Inferior parietal cortex (tissue), 1 donor: ENCODE data around the gene RAC3.
A peak's percentile ranks its signal among the peaks of the same experiment; 100 is the strongest.

Source experiments
- DNase-seq: peaks from one replicate; pipeline ENCODE4 v3.0.0-alpha.2; 2016; ENCODE audit errors: extremely low spot score

Gene RAC3

GRCh38 chr17:82012640-82013295 lies 18.7 kb upstream of the RAC3 start:
- no peak for DNase-seq

- no peak for DNase-seq
These were observed 18.1 kb upstream of the RAC3 start for GRCh38 chr17:82013341-82013740.

- no peak for DNase-seq
These were observed 17.6 kb upstream of the RAC3 start for GRCh38 chr17:82013772-82014321.

GRCh38 chr17:82014432-82014831 lies 17.0 kb upstream of the RAC3 start:
- no peak for DNase-seq

GRCh38 chr17:82014971-82015310 lies 16.5 kb upstream of the RAC3 start:
- no peak for DNase-seq

- DNase-seq: no peak
These were observed 16.0 kb upstream of the RAC3 start for GRCh38 chr17:82015311-82015971.

GRCh38 chr17:82016061-82016874 lies 15.2 kb upstream of the RAC3 start:
- DNase-seq: no peak

- DNase-seq: no peak
These were observed 14.5 kb upstream of the RAC3 start for GRCh38 chr17:82016875-82017459.

GRCh38 chr17:82017612-82018151 lies 13.8 kb upstream of the RAC3 start:
- DNase-seq: no peak

- DNase-seq: no peak
These were observed 13.1 kb upstream of the RAC3 start for GRCh38 chr17:82018152-82018988.

- DNase-seq: no peak
These were observed 12.3 kb upstream of the RAC3 start for GRCh38 chr17:82018989-82019689.

GRCh38 chr17:82019690-82020571 lies 11.5 kb upstream of the RAC3 start:
- no peak for DNase-seq

- no peak for DNase-seq
These were observed 10.8 kb upstream of the RAC3 start for GRCh38 chr17:82020572-82021106.

GRCh38 chr17:82021107-82021899 lies 10.2 kb upstream of the RAC3 start:
- DNase-seq: peak; percentile 54

- no peak for DNase-seq
These were observed 9.6 kb upstream of the RAC3 start for GRCh38 chr17:82021900-82022309.

GRCh38 chr17:82022310-82022980 lies 9.0 kb upstream of the RAC3 start, which contains the start of gene CENPX:
CENPX (minus strand) TSS chr17:82022878; CDS start chr17:82022861, 17 bp downstream.
- DNase-seq: no peak

- peak; percentile 98 for DNase-seq
These were observed 8.5 kb upstream of the RAC3 start, which contains the start of gene LRRC45 for GRCh38 chr17:82022981-82023446. LRRC45 (plus strand) TSS chr17:82023305; CDS start chr17:82023644, 339 bp downstream.
